IMR-90 (cell line): Measurements from ENCODE around the gene LIN9. TPM values are rescaled to one million over a fixed set of nuclear protein-coding genes. Genes with fewer than 3 reads are reported as not detected.

Source experiments
- ATAC-seq: fragments of 200-7000 bp; cut with Tn5 transposase; 2 replicates; pipeline ENCODE4 v1.9.1; 2020; ENCODE audit warnings: low read depth, mild to moderate bottlenecking, moderate library complexity
- BruUV-seq: library from RNA; stranded (reverse); fragments of 400-500 nt; replicated peaks from 2 replicates; lab custom pipeline; 2021; lab: Mats Ljungman, UMichigan
- CTCF ChIA-PET: fragments of 300-600 bp; formaldehyde crosslinking; extraction: SDS; loops from one replicate; lab custom pipeline; 2021; ENCODE audit warnings: antibody characterized with exemption; lab: Yijun Ruan, JAX
- POLR2A ChIA-PET: fragments of 300-600 bp; sonication (Branson Sonifier 250); formaldehyde crosslinking; loops from one replicate; lab custom pipeline; 2022; ENCODE audit warnings: antibody characterized with exemption; ENCODE audit not compliant: unreplicated experiment; lab: Charles Lee
- DNase-seq: peaks from one replicate; pipeline ENCODE4 v3.0.0; 2013
- H2AFZ ChIP-seq: replicated peaks from 2 replicates; pipeline ENCODE3; 2013; ENCODE audit warnings: low read length, mild to moderate bottlenecking; ENCODE audit not compliant: poor library complexity
- H2AK5ac ChIP-seq: 2 replicates; pipeline ENCODE4 v1.6.1; 2013; ENCODE audit warnings: low read depth, low read length, inconsistent platforms
- H2AK9ac ChIP-seq: replicated peaks from 2 replicates; pipeline ENCODE3; 2013; ENCODE audit warnings: mild to moderate bottlenecking, low read depth, low read length, moderate library complexity; ENCODE audit not compliant: poor library complexity
- H2BK120ac ChIP-seq: 2 replicates; pipeline ENCODE4 v1.6.1; 2013; ENCODE audit warnings: low read depth, low read length, inconsistent platforms
- H2BK15ac ChIP-seq: 3 replicates; pipeline ENCODE4 v1.6.1; 2013; ENCODE audit warnings: low read depth, low read length, inconsistent platforms
- H2BK20ac ChIP-seq: 2 replicates; pipeline ENCODE4 v1.6.1; 2013; ENCODE audit warnings: low read depth, mild to moderate bottlenecking, inconsistent platforms, low read length, moderate library complexity
- H2BK5ac ChIP-seq: 2 replicates; pipeline ENCODE4 v1.6.1; 2013; ENCODE audit warnings: mild to moderate bottlenecking, low read depth, low read length, inconsistent platforms; ENCODE audit not compliant: poor library complexity, severe bottlenecking
- H3K14ac ChIP-seq: replicated peaks from 2 replicates; pipeline ENCODE4 v1.6.1; 2013; ENCODE audit warnings: low read depth, low read length, inconsistent platforms
- H3K18ac ChIP-seq: 2 replicates; pipeline ENCODE4 v1.6.1; 2013; ENCODE audit warnings: low read depth, low read length, control low read depth
- H3K23ac ChIP-seq: 2 replicates; pipeline ENCODE4 v1.6.1; 2013; ENCODE audit warnings: low read depth, low read length, inconsistent platforms
- H3K27ac ChIP-seq: 2 replicates; pipeline ENCODE4 v1.5.1; 2013; ENCODE audit warnings: mild to moderate bottlenecking, control low read depth, low read length; ENCODE audit not compliant: insufficient read depth
- H3K27me3 ChIP-seq: 2 replicates; pipeline ENCODE4 v1.6.1; 2013; ENCODE audit warnings: low read length; ENCODE audit not compliant: control insufficient read depth, insufficient read depth
- H3K36me3 ChIP-seq: 2 replicates; pipeline ENCODE4 v1.6.1; 2013; ENCODE audit warnings: low read length, mixed read lengths; ENCODE audit not compliant: control insufficient read depth, insufficient read depth
- H3K4ac ChIP-seq: 2 replicates; pipeline ENCODE4 v1.6.1; 2013; ENCODE audit warnings: low read depth, low read length, inconsistent platforms
- H3K4me1 ChIP-seq: 2 replicates; pipeline ENCODE4 v1.6.1; 2013; ENCODE audit warnings: low read length, mixed read lengths; ENCODE audit not compliant: control insufficient read depth, insufficient read depth
- H3K4me2 ChIP-seq: 2 replicates; pipeline ENCODE4 v1.6.1; 2013; ENCODE audit warnings: low read depth, mild to moderate bottlenecking, control low read depth, low read length, moderate library complexity
- H3K4me3 ChIP-seq: 2 replicates; pipeline ENCODE4 v1.5.1; 2013; ENCODE audit warnings: low read depth, mild to moderate bottlenecking, control low read depth, low read length, moderate library complexity; ENCODE audit not compliant: insufficient read depth
- H3K56ac ChIP-seq: 2 replicates; pipeline ENCODE4 v1.6.1; 2013; ENCODE audit warnings: low read length, inconsistent platforms; ENCODE audit not compliant: insufficient read depth; ENCODE audit errors: extremely low read depth
- H3K79me1 ChIP-seq, 2 experiments: 2 replicates each; pipeline ENCODE4 v1.6.1; 2013; ENCODE audit warnings: low read length in 2 of 2, inconsistent platforms in 1 of 2, low read depth in 1 of 2
- H3K9ac ChIP-seq: 2 replicates; pipeline ENCODE4 v1.6.1; 2013; ENCODE audit warnings: low read depth, low read length, control low read depth
- H3K9me1 ChIP-seq: 2 replicates; pipeline ENCODE4 v1.6.1; 2013; ENCODE audit warnings: low read length, inconsistent platforms; ENCODE audit not compliant: insufficient read depth
- H3K9me3 ChIP-seq: 2 replicates; pipeline ENCODE4 v1.6.1; 2013; ENCODE audit warnings: low read length; ENCODE audit not compliant: control insufficient read depth, insufficient read depth
- H4K20me1 ChIP-seq: 2 replicates; pipeline ENCODE4 v1.6.1; 2013; ENCODE audit warnings: low read length, inconsistent platforms; ENCODE audit not compliant: insufficient read depth
- H4K5ac ChIP-seq: 2 replicates; pipeline ENCODE4 v1.6.1; 2013; ENCODE audit warnings: mild to moderate bottlenecking, low read depth, low read length, control low read depth
- H4K8ac ChIP-seq, 2 experiments: 2 replicates each; pipeline ENCODE4 v1.6.1; 2013; ENCODE audit warnings: low read depth in 2 of 2, low read length in 2 of 2, control low read depth in 1 of 2, inconsistent platforms in 1 of 2
- H4K91ac ChIP-seq: 2 replicates; pipeline ENCODE4 v1.6.1; 2013; ENCODE audit warnings: low read depth, low read length, inconsistent platforms; ENCODE audit not compliant: insufficient read depth
- BHLHE40 ChIP-seq: fragments of 150-350 bp; IDR thresholded peaks from 2 replicates; pipeline ENCODE4 v1.6.1; 2016; ENCODE audit warnings: mild to moderate bottlenecking, low read depth, low read length
- CEBPB ChIP-seq: IDR thresholded peaks from 2 replicates; pipeline ENCODE4 v1.6.1; 2012; ENCODE audit warnings: low read depth, low read length, improper control_type of control experiment
- CHD1 ChIP-seq: IDR thresholded peaks from 2 replicates; pipeline ENCODE4 v1.6.1; 2012; ENCODE audit warnings: low read depth, low read length, improper control_type of control experiment
- FOS ChIP-seq: fragments of 150-350 bp; IDR thresholded peaks from 2 replicates; pipeline ENCODE4 v1.6.1; 2016; ENCODE audit warnings: low read depth, low read length
- MAFK ChIP-seq: IDR thresholded peaks from 2 replicates; pipeline ENCODE4 v1.6.1; 2012; ENCODE audit warnings: low read depth, low read length, improper control_type of control experiment
- MXI1 ChIP-seq: IDR thresholded peaks from 2 replicates; pipeline ENCODE4 v1.6.1; 2012; ENCODE audit warnings: low read depth, mild to moderate bottlenecking, low read length, moderate library complexity, borderline replicate concordance
- NFE2L2 ChIP-seq: fragments of 150-350 bp; IDR thresholded peaks from 2 replicates; pipeline ENCODE4 v1.6.1; 2016; ENCODE audit warnings: low read depth, mild to moderate bottlenecking, low read length
- POLR2A ChIP-seq: IDR thresholded peaks from 2 replicates; pipeline ENCODE4 v1.6.1; 2012; ENCODE audit warnings: mild to moderate bottlenecking, low read depth, low read length
- RCOR1 ChIP-seq: IDR thresholded peaks from 2 replicates; pipeline ENCODE4 v1.6.1; 2012; ENCODE audit warnings: mild to moderate bottlenecking, low read length, improper control_type of control experiment; ENCODE audit not compliant: insufficient replicate concordance
- RFX5 ChIP-seq: IDR thresholded peaks from 2 replicates; pipeline ENCODE4 v1.8.0; 2012; ENCODE audit warnings: low read depth, mild to moderate bottlenecking, low read length, moderate library complexity
- SMC3 ChIP-seq: fragments of 150-350 bp; IDR thresholded peaks from 2 replicates; pipeline ENCODE4 v1.6.1; 2016; ENCODE audit warnings: low read depth, mild to moderate bottlenecking, antibody characterized with exemption, low read length, moderate library complexity
- WGBS, 2 experiments: methylation state at CpG; one replicate each; pipeline versions ENCODE4 v1.1.5 to v1.1.7; 2013; ENCODE audit warnings: missing lambda C conversion rate in 2 of 2; ENCODE audit not compliant: insufficient read length in 1 of 2; ENCODE audit errors: extremely low coverage in 2 of 2; 5-methylcytosine and 5-hydroxymethylcytosine counted together
- dilution Hi-C: fragments of 300-500 bp; cut with HindIII; formaldehyde crosslinking; loops from one replicate; pipeline ENCODE4 v1.14.3; 2018; ENCODE audit warnings: low sequenced_read_pairs; ENCODE audit not compliant: unreplicated experiment
- in situ Hi-C: fragments of 300-500 bp; cut with MboI; formaldehyde crosslinking; loops from 3 replicates; pipeline ENCODE4 v1.14.3; 2019; ENCODE audit warnings: low sequenced_read_pairs, inconsistent platforms, mixed read lengths
- intact Hi-C: fragments of 100-400 bp; cut with micrococcal nuclease; formaldehyde crosslinking; loops from 2 replicates; pipeline ENCODE4 v1.10.0; 2022
- polyA plus RNA-seq, 3 experiments: library from polyadenylated mRNA; depleted of rRNA; stranded (reverse); fragments of >200 nt; gene quantifications; 2 replicates each; pipeline ENCODE4 v1.2.3, GENCODE V29; 2012; ENCODE audit warnings: low replicate concordance in 1 of 3
- total RNA-seq: library from RNA; depleted of rRNA; stranded (reverse); fragments of >200 nt; gene quantifications from 2 replicates; pipeline ENCODE4 v1.2.3, GENCODE V29; 2012
- TF ChIP-seq, protein P1 (sequence below): fragments of 150-350 bp; IDR thresholded peaks from 2 replicates; pipeline ENCODE4 v1.6.1; 2017; ENCODE audit warnings: mild to moderate bottlenecking, antibody characterized with exemption, low read length, low read depth

LIN9 gene
- total and polyA plus RNA-seq, 2 of the 4 experiments (the other 2 are of a cell fraction) = 2.3 to 3.9 TPM

DNA sequence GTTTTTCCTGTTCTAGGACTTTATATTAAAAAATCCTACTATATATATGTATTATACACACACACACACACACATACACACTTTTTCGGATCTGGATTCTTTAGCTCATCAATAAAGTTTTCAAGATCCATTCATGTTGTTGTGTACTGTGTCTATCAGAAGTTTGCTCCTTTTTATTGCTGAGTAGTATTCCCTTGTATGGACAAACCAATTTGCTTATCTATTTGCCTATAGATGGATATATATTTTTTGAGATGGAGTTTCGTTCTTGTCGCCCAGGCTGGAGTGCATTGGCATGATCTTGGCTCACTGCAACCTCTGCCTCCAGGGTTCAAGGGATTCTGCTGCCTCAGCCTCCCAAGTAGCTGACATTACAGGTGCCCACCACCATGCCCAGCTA, 20.3 kb upstream of the LIN9 start:
- Histone ChIP-seq H3K27me3 (peaks cover 3% of the 10 kb centered on the region; the same call in 1 of the 2 replicates), H3K4me1 (no peaks in the 10 kb centered on the region), H3K9ac (no peak overlapping the region), H3K4me2 (no peak overlapping the region), H3K36me3 (no peaks in the 10 kb centered on the region), H3K23ac (no peak overlapping the region), H4K5ac (no peak overlapping the region), H2AK5ac (no peak overlapping the region), H3K9me3 (no peaks in the 10 kb centered on the region), H2BK15ac (no peak overlapping the region), H2BK120ac (no peak overlapping the region), H3K18ac (no peak overlapping the region), H2BK20ac (no peak overlapping the region), H3K9me1 (no peaks in the 10 kb centered on the region), H3K14ac (no peak overlapping the region), H4K20me1 (no peaks in the 10 kb centered on the region), H3K4me3 (no peak overlapping the region), H3K79me1 (no peaks in the 10 kb centered on the region), H3K56ac (no peak overlapping the region), H3K27ac (no peak overlapping the region), H4K8ac (no peak overlapping the region), H2AK9ac (no peak overlapping the region), H3K4ac (no peak overlapping the region), H2BK5ac (no peak overlapping the region), H4K91ac (no peak overlapping the region), H2AFZ (no peak overlapping the region)
- ChIA-PET CTCF (no interaction called here), POLR2A (no interaction called here)
- DNase-seq = no peak
- WGBS, 2 experiments = no CpG with 5 or more reads among the region's 3 CpGs
- dilution Hi-C loops = no loop called here
- no peak for ATAC-seq
- no peak for TF ChIP-seq CHD1
- no peak for TF ChIP-seq POLR2A
- TF ChIP-seq NFE2L2 = no peak
- TF ChIP-seq, protein P1, sequence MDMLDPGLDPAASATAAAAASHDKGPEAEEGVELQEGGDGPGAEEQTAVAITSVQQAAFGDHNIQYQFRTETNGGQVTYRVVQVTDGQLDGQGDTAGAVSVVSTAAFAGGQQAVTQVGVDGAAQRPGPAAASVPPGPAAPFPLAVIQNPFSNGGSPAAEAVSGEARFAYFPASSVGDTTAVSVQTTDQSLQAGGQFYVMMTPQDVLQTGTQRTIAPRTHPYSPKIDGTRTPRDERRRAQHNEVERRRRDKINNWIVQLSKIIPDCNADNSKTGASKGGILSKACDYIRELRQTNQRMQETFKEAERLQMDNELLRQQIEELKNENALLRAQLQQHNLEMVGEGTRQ = no peak
- no peak for TF ChIP-seq BHLHE40
- TF ChIP-seq MXI1 = no peak
- TF ChIP-seq MAFK = no peak
- no peak for TF ChIP-seq SMC3
- no peak for TF ChIP-seq FOS
- no peak for TF ChIP-seq CEBPB
- TF ChIP-seq RCOR1 = no peak
- no peak for TF ChIP-seq RFX5
- intact Hi-C loops = no loop called here
- in situ Hi-C loops = no loop called here
- BruUV-seq = no TSS peak
